ENCODE data around the gene PLXNA2. TPM values are rescaled to one million over a fixed set of nuclear protein-coding genes. Genes with fewer than 3 reads are reported as not detected.

PLXNA2 gene
- total RNA-seq, 4 donors from 2014 or later, result 17.2 to 29.7 (median 24.6) TPM

GRCh38 chr1:208127284-208127683, 116.9 kb downstream of the PLXNA2 start:
- no peak for DNase-seq (ENCODE audit: low spot score in 2 of 2)
- WGBS, 2 donors, result 86 to 88% methylated on average over 2 of the region's 2 CpGs
- H3K4me1 ChIP-seq, result peaks cover 0 to 7% (median 0%) of the 10 kb centered on the region in 4 donors
- no peak overlapping the region for H3K4me3 ChIP-seq
- no peaks in the 10 kb centered on the region for H3K27me3 ChIP-seq
- no peaks in the 10 kb centered on the region for H3K36me3 ChIP-seq
- no peak overlapping the region for H3K27ac ChIP-seq
- TF ChIP-seq CTCF (IDR thresholded peaks at IDR 0.05), result no peak
- no peak for TF ChIP-seq EP300 (IDR thresholded peaks at IDR 0.05)
- TF ChIP-seq POLR2A (IDR thresholded peaks at IDR 0.05), result no peak
- H3K9me3 ChIP-seq, result no peaks in the 10 kb centered on the region

- no peak overlapping the region for H3K27ac ChIP-seq
These were observed 118.1 kb downstream of the PLXNA2 start for GRCh38 chr1:208126108-208126507.

GRCh38 chr1:208122612-208123358, 121.4 kb downstream of the PLXNA2 start:
- TF ChIP-seq EP300 (IDR thresholded peaks at IDR 0.05) (no peak), CTCF (IDR thresholded peaks at IDR 0.05) (no peak), POLR2A (IDR thresholded peaks at IDR 0.05) (no peak)
- Histone ChIP-seq H3K4me1 (no peaks in the 10 kb centered on the region), H3K27me3 (no peaks in the 10 kb centered on the region), H3K27ac (no peak overlapping the region), H3K9me3 (no peaks in the 10 kb centered on the region), H3K4me3 (no peak overlapping the region), H3K36me3 (peaks cover 0 to 2% (median 0%) of the 10 kb centered on the region in 3 donors)
- no peak for DNase-seq (ENCODE audit: low spot score in 2 of 2)
- WGBS, 2 donors, result 90 to 93% methylated on average over 4 of the region's 4 CpGs

More at GRCh38 chr1:208126108-208126507, 118.1 kb downstream of the PLXNA2 start:
- DNase-seq (ENCODE audit: low spot score in 2 of 2), result no peak
- no peak for TF ChIP-seq EP300 (IDR thresholded peaks at IDR 0.05)
- no peak for TF ChIP-seq CTCF (IDR thresholded peaks at IDR 0.05)
- TF ChIP-seq POLR2A (IDR thresholded peaks at IDR 0.05), result no peak
- no peak overlapping the region for H3K4me3 ChIP-seq
- no peaks in the 10 kb centered on the region for H3K4me1 ChIP-seq
- 54 to 69% methylated on average over 2 of the region's 2 CpGs for WGBS, 2 donors
- H3K36me3 ChIP-seq, result no peaks in the 10 kb centered on the region
- H3K9me3 ChIP-seq, result no peaks in the 10 kb centered on the region
- H3K27me3 ChIP-seq, result no peaks in the 10 kb centered on the region

- H3K4me3 ChIP-seq, result no peak overlapping the region
- H3K4me1 ChIP-seq, result no peaks in the 10 kb centered on the region
- DNase-seq (ENCODE audit: low spot score in 2 of 2), result no peak
- H3K36me3 ChIP-seq, result peaks cover 0 to 2% (median 0%) of the 10 kb centered on the region in 3 donors
- no peaks in the 10 kb centered on the region for H3K27me3 ChIP-seq
- no peaks in the 10 kb centered on the region for H3K9me3 ChIP-seq
- H3K27ac ChIP-seq, result no peak overlapping the region
- WGBS, 2 donors, result 96 to 97% methylated on average over 3 of the region's 3 CpGs
- TF ChIP-seq EP300 (IDR thresholded peaks at IDR 0.05) (no peak), POLR2A (IDR thresholded peaks at IDR 0.05) (no peak), CTCF (IDR thresholded peaks at IDR 0.05) (no peak)
These were observed 122.3 kb downstream of the PLXNA2 start for GRCh38 chr1:208121813-208122364.

GRCh38 chr1:208120431-208120790, 123.8 kb downstream of the PLXNA2 start:
- 39 to 61% methylated on average over 2 of the region's 2 CpGs for WGBS, 2 donors
- Histone ChIP-seq H3K27me3 (no peaks in the 10 kb centered on the region), H3K4me3 (no peak overlapping the region), H3K9me3 (no peaks in the 10 kb centered on the region), H3K36me3 (peaks cover 0 to 2% (median 0%) of the 10 kb centered on the region in 3 donors), H3K27ac (no peak overlapping the region), H3K4me1 (no peaks in the 10 kb centered on the region)
- TF ChIP-seq EP300 (IDR thresholded peaks at IDR 0.05) (no peak), CTCF (IDR thresholded peaks at IDR 0.05) (no peak), POLR2A (IDR thresholded peaks at IDR 0.05) (no peak)
- DNase-seq (ENCODE audit: low spot score in 2 of 2), result no peak
